NCI-H345 (cell line): ENCODE measurements around the gene SIK2.
"Not testable (repeated sequence)": the region's sequence is repeated elsewhere in the genome, so short reads cannot be mapped to it uniquely, and the experiment has no call there.

ENCODE experiments used
- DNase-seq: peaks from one replicate; lab custom pipeline; 2025; lab: John Stamatoyannopoulos, UW

SIK2 gene

DNA sequence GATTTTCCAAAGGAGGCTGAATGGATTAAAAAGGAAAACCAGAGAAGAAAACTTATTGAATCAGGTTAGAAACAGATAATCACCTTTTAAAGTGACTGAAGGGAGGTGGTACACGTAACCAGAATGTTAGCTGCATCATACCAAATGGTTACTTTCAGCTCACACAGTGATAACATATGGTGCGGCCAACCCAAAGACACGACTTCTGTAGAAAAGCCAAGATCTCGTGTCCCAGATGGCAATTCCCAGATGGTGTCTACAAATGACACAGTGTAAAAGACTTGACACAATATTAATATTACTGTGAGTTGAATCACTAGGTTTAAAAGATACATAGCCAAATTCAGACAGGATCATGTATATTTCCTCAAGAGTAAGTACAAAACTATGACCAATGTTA, 158.8 kb downstream of the SIK2 start:
- no peak for DNase-seq

DNA sequence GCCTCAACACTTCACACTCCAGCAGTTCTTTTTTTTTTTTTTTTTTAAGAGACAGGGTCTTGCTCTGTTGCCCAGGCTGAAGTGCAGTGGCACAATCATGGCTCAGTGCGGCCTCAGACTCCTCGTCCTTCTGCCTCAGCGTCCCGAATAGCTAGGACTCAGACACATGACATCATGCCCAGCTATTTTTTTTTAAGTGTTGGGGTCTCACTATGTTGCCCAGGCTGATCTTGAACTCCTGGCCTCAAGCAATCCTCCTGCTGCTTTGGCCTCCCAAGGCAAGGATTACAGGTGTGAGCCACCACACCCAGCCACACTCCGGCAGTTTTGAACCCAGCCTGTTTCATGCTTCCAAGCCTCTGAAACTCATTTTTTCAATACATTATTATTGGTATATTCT, 160.3 kb downstream of the SIK2 start:
- DNase-seq, result no peak

DNA sequence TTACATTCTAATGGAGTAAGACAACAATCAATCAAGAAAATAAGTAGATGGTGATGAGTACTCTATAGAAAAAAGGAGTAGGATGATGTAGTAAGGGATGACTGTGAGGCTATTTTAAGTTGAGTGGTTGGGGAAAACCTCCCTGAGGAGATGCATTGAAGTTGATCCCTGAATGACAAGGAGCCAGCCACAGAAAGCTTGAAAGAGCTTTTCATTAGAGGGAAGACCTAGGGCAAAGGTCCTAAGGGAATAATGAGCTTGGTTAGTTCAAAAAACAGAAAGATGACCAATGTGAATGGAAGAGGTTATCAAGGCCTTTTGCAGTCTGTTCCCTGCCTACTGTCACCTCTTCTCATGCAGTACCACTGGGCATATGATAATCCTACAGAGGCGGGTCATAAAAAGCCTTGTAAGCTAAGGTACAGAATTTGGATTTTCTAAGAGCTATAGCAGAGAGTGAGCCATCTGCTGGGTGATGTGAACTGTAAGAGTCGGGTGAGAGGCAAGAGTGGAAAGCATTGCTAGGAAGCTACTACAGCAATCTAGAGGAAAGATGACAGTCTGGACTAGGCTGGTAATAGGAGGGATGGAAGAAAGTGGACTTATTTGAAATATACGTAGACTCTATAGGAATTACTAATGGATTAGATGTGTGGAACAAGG, 160.9 kb downstream of the SIK2 start:
- DNase-seq, result no peak

DNA sequence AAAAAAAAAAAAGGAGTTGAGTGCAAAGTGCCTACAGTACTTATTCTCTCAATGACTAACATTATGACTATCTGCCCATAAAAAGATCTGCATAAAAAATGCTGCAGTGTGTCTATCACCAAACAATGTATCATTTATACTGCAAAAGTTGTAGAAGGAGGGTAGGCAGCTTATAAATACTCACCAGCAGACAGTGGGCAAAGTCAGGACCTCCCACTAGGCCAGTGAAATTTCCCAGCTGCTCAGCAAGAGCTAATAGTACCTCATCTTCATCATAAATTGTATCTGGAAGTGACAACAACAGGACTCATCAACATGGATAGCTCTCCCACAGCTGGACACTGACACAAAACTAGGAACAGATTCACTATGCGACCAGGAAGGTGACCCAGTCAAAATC, 162.4 kb downstream of the SIK2 start:
- no peak for DNase-seq

DNA sequence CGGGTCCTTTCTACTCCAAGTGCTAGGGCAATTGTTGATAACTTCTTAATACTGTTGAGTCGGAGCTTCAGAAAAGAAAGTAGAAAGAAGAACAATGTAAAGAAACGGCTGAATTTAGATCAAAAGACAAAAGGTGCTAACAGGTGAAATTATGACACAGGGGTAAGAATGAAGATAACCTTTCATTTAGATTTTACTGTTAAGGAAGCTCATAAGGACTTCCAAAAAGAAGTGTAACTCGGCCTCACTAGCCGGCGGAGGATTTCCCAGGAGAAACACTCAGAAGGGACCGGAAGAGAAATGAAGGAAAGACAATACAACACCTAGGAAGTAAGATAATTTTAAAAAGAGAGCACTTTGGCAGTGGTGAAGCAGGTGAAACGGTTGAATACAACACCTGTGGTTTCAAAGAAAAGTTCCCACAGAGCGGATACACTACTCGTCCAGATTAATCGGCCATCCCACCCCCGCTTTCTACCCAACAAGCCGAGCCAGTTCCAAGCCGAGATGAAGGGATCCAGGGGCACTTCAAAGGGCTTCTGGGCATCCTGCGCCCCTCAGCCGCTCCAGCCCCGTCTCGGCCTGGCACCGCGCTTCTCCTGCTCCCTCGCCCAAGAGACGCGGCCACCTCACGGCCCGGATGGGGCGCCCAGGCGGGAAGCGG, 163.2 kb downstream of the SIK2 start:
- peak; percentile 25 for DNase-seq

DNA sequence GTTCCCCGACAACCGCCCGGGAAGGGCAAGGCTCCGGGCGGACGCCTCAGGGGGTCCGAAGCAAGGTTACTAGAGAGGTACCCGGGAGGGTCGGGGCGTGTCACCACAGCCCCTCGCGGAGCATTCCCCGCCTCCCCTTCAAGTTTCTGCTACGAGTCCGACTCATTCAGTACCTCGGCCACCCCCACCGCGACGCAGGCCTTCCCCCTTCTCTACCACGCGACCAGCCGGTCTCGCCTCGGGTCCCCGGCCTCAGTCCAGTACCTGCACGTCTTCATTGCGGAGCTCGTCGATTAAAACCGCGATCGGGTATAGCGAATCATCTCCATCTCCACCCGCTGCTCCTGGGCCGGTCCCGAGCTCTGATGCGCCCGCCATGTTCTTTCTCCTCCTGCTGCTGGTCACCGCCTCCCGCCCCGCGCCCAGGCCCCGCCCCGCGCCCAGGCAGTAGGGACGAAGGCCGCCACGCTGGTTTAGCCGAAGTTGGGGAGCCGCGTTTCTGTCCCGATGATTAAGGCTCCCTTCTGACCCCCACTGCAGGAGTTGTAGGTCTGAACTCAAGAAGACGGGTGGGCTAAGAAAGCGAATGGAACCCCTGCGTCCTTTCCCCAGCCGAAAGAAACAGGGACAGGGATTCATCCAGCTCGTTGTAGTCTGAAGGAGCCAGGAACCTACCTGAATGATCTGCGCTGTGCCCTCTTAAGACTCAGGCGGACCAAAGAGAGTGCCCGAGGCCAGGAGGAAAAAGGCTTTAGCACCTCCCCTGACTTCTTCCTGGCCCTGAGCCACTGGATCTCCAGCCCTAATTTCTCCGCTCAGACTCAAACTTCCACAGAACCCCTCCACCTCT, 164.0 kb downstream of the SIK2 start, which contains the start of gene PPP2R1B:
Gene PPP2R1B (minus strand): TSS at position 406 of the 850 bp plus-strand sequence. CDS start 28 bp downstream, at position 378.
- peak; percentile 70 for DNase-seq

DNA sequence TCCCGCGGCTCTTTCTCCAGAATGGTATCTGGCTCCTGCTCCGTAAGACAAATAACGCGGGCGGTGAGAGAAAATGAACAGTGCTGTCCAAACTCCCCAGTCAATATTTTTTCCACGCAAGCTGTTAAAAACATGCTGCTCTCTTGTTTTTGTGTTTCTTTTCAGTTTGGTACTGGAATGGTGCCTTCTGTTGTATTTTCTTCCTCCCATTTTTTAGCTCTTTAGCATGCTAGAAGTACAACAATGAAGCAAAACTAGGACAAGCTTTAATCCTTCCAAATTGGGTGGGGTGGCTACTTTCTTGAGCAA, 164.5 kb downstream of the SIK2 start:
- DNase-seq, result no peak

DNA sequence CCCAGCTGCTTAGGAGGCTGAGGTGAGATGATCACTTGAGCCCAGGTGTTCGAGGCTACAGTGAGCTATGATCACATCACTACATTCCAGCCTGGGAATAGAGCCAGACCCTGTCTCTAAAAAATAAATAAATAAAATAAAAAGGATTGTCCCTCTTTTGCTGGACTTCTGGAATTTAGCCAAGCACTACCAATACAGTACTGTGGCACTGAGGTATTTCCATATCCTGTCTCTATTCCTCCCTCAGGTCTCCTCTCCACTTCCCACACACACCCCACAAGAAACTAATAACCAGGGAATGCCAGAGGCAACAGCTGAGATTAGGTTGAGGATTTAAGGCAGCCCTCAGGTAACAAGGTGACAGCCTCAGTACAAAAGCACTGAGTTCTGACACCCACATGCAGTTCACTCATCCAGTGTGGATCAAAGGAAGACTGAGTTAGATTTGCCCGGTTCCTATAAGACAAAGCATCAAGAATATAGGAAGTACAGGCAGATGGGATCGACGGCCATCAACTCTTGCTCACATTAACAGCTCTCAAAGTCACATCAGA, 168.4 kb downstream of the SIK2 start:
- DNase-seq, result no peak

DNA sequence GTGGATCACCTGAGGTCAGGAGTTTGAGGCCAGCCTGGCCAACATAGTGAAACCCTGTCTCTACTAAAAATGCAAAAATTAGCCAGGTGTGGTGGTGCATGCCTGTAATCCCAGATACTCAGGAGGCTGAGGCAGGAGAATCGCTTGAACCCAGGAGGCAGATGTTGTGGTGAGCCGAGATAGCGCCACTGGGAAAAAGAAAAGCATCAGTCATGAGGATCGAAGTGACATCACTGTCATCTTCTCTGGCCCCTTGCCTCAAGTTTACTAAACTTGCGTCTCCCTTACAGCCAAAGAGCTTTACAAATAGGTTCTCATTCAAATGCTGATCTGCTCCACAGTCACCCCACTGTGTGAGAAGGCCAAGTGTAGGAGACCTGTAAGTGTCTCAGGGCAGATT, 169.0 kb downstream of the SIK2 start:
- DNase-seq, result not testable (repeated sequence)

DNA sequence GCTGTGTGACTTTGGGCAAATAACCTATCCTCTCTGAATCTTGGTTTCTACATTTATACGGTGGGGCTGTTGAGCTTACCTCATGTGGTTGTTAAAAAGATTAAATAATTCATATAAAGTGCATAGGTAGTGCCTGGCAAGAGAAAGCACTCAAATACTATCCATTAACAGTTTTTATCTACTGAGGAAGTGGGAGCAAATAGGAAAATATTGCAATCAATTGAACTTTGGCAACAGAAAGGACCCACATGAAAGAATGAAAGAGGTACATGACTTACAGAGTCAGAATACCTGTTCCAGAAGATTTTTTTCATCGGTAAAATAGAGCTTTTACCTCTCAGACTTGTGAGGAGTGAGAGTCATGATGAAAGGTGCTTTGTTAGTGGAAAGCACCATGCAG, 170.3 kb downstream of the SIK2 start:
- DNase-seq, result no peak

DNA sequence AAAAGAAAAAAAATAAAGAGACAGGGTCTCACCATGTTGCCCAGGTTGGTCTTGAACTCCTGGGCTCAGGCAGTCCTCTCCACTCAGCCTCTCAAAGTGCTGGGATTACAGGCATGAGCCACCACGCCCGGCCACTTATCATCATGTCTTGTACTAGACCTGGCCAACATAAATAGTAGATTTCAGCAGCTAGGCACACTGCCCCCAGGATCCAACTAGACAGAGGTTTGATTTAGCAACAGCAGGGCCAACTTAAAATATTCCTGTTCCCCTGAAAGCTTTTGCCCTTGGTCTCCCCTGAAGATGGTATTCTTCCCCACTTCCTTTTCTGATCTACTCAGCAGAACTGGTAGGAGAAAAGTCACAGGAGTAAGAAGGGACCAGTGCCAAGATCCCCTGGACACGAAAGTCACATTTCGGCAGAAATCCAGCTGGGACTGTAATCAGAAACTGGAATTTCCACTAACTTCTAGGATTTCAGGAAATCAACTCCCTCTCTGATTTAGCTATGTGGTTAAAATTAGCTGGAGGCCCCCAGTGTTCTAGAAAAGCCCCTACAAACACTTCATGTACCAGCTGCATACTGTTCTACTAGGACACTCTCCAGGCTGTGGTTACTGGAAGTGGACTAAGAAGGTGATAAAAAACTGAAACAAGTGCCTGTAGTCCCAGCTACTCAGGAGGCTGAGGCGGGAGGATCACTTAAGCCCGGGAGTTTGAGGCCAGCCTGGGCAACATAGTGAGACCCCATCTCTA, 172.9 kb downstream of the SIK2 start:
- no peak for DNase-seq

DNA sequence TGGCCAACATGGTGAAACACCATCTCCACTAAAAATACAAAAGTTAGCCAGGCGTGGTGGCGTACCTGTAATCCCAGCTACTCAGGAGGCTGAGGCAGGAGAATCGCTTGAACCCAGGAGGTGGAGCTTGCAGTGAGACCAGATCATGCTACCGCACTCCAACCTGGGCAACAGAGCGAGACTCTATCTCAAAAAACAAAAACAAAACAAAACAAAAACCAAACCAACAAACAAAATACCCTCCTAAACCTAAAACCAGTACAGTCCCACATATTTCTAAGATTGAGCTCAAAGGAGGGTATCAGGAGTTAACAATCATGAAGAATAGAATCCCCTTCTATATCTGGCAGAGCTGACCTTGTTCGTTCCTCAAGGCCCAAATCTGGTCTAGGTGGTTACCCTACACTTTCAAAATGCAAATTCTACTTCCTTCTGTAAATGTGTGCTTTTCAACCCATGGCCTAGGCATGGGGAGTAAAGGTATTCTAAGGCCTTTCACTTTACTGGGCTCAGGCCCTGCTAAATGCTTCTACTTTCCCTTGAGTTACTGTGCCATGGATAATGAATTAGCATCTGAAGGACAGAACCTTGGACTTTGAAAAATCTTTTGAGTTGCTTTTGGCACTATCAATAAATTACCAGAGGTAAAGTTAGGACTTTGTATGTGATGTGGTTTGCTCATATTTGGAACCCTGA, 174.3 kb downstream of the SIK2 start:
- no peak for DNase-seq

DNA sequence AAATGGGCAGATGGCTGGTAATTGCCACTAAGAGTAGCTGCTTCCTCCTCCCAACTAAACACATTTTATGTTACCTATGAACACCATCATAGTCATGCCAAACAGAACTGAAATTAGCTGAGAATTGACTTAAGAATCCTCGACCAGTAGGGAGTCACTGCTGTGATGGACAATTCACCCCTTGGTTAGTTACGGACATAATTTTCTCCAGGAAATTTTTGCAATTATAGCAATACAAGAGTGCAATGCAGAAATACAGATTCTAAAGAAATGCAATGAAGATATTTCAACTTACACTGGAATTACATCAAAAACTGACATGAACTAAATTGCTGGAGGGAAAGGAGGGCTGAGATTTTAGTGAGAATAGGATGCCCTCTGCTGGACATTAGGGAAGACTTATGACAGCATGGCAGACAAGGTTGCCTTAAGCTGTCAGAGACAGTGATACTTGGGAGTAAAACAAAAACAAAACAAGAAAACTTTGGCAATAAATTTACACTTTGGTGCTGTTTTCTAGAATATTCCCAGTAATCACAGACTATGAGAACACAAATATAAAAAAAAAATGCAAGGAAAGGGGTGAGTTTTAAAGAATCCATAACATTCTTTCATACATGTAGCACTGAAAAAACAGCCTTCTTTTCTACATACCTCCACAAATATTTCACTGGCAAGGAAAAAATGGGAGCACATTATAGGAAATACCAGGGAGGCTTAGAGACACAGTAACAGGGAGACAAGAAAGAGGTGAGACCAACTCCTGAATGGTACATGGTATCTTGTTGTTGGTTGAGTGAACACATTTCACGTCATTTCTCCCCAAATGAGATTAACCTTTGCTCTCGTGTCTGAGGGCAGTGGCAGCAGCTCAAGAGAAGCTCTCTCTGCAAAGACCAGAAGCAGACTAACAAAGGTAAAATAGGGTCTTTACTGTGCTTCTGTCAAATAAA, 175.1 kb downstream of the SIK2 start:
- DNase-seq, result peak; percentile 67

DNA sequence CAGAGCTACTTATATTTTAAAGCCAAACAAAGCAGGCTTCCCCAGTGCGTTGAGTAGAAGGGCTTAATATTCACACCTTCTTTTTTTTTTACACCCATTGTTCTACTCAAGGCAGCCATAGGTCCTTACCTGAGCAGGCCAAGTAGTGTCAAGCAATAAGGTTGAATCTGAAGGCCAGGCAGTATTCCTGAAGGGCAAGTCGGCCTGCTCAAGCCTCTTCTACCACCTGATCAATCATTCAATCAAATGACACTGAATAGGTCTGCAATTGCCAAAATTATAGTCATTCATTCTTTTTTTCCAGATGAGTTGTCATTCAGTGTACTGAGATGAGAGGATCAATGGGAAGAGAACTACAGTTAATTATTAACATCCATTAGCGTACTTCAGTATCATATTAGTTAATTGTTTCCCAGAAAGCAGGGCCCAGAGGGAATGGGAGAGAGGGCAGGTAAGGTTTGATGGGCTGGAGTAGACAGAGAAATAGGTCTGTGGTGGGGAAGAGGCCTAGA, 175.9 kb downstream of the SIK2 start:
- no peak for DNase-seq

DNA sequence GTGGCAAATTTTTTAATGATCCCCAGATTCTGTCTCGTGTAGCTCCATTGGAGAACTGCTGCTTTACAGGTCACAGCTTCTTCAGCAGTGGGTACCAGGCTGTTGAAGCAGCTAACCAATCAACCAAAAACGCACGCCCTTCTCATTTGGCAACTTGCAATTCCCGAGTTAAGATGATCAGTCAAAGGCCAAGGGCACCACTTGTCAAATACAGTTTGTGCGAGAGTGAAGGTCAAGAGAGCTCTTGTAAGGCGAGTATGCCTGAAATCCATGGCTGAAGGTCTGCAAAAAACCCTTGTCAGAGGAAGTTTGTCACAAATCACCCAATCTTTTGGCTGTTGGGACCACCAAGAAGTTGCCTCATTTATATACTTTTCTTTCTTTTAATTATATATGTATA, 176.9 kb downstream of the SIK2 start:
- DNase-seq, result no peak
